ENCODE results near the gene PUS1. TPM values are rescaled to one million over a fixed set of nuclear protein-coding genes. Genes with fewer than 3 reads are reported as not detected.
"Not testable (repeated sequence)": the region's sequence is repeated elsewhere in the genome, so short reads cannot be mapped to it uniquely, and the experiment has no call there.

PUS1 gene
- total and polyA plus RNA-seq, 4 donors = 6.8 to 35.6 (median 29.8) TPM

- H3K9me3 ChIP-seq (ENCODE audit: control insufficient read depth in 4 of 4, insufficient read depth in 3 of 4, low read length in 3 of 4) = peaks cover 0 to 2% (median 0%) of the 10 kb centered on the region in 4 donors
- TF ChIP-seq CTCF (IDR thresholded peaks at IDR 0.05; ENCODE audit: control extremely low read depth, extremely low read depth) = peak; percentile 35
- H3K27me3 ChIP-seq (ENCODE audit: control insufficient read depth in 3 of 3, insufficient read depth in 3 of 3, low read length in 2 of 3) = no peaks in the 10 kb centered on the region
- peaks cover 0 to 2% (median under 1%) of the 10 kb centered on the region in 4 donors for H3K36me3 ChIP-seq (ENCODE audit: control insufficient read depth in 4 of 4, insufficient read depth in 4 of 4, low read length in 4 of 4)
- H3K4me3 ChIP-seq = peak within 1 kb of the TSS; percentile 96
- peaks cover 0 to 9% (median 6%) of the 10 kb centered on the region in 5 donors for H3K4me1 ChIP-seq (ENCODE audit: control insufficient read depth in 5 of 5, insufficient read depth in 5 of 5, low read length in 5 of 5)
- DNase-seq (peak; percentile 93 to 97 (median 94)), ATAC-seq (ENCODE audit: insufficient read depth, low FRiP score) (peak; percentile 100)
- H3K27ac ChIP-seq (ENCODE audit: low read depth in 1 of 2, low read length in 1 of 2) = peak within 1 kb of the TSS; percentile 83 to 87
- 2% methylated on average over 69 to 97 of the region's 97 CpGs for WGBS, 2 donors
- H3K9ac ChIP-seq (ENCODE audit: insufficient read depth in 1 of 2, low read length in 2 of 2) = peak within 1 kb of the TSS in 1 of 2 donors; percentile 63
Measured at GRCh38 chr12:131949431-131950181, 20.5 kb downstream of the PUS1 start, which contains the start of gene EP400. TSS of gene EP400 (plus strand) at chr12:131949942. CDS start at chr12:131960620, 10,678 bp downstream.

GRCh38 chr12:131950182-131950913 is 21.3 kb downstream of the PUS1 start:
- peak in 2 of 3 donors; percentile 17 to 18 for DNase-seq
- Histone ChIP-seq H3K9ac (ENCODE audit: insufficient read depth in 1 of 2, low read length in 2 of 2) (peak overlapping the region in 1 of 2 donors; percentile 63), H3K36me3 (ENCODE audit: control insufficient read depth in 4 of 4, insufficient read depth in 4 of 4, low read length in 4 of 4) (peaks cover 0 to 2% (median 0%) of the 10 kb centered on the region in 4 donors), H3K4me1 (ENCODE audit: control insufficient read depth in 5 of 5, insufficient read depth in 5 of 5, low read length in 5 of 5) (peaks cover 0 to 9% (median 6%) of the 10 kb centered on the region in 5 donors), H3K4me3 (peak overlapping the region; percentile 96), H3K27me3 (ENCODE audit: control insufficient read depth in 3 of 3, insufficient read depth in 3 of 3, low read length in 2 of 3) (no peaks in the 10 kb centered on the region), H3K9me3 (ENCODE audit: control insufficient read depth in 4 of 4, insufficient read depth in 3 of 4, low read length in 3 of 4) (no peaks in the 10 kb centered on the region), H3K27ac (ENCODE audit: low read depth in 1 of 2, low read length in 1 of 2) (peak overlapping the region; percentile 83 to 87)
- 1 to 2% methylated on average over 64 to 79 of the region's 79 CpGs for WGBS, 2 donors
- ATAC-seq (ENCODE audit: insufficient read depth, low FRiP score) = no peak
- no peak for TF ChIP-seq CTCF (IDR thresholded peaks at IDR 0.05; ENCODE audit: control extremely low read depth, extremely low read depth)

GRCh38 chr12:131953810-131954209 is 24.7 kb downstream of the PUS1 start:
- H3K27me3 ChIP-seq (ENCODE audit: control insufficient read depth in 3 of 3, insufficient read depth in 3 of 3, low read length in 2 of 3); H3K9me3 ChIP-seq (ENCODE audit: control insufficient read depth in 4 of 4, insufficient read depth in 3 of 4, low read length in 3 of 4); H3K9ac ChIP-seq (ENCODE audit: insufficient read depth in 1 of 2, low read length in 2 of 2); H3K4me3 ChIP-seq; DNase-seq; ATAC-seq (ENCODE audit: insufficient read depth, low FRiP score); H3K4me1 ChIP-seq (ENCODE audit: control insufficient read depth in 5 of 5, insufficient read depth in 5 of 5, low read length in 5 of 5); H3K27ac ChIP-seq (ENCODE audit: low read depth in 1 of 2, low read length in 1 of 2); H3K36me3 ChIP-seq (ENCODE audit: control insufficient read depth in 4 of 4, insufficient read depth in 4 of 4, low read length in 4 of 4): not testable (repeated sequence)
- 94 to 98% methylated on average over 9 of the region's 9 CpGs for WGBS, 2 donors

- not testable (repeated sequence) for H3K27me3 ChIP-seq (ENCODE audit: control insufficient read depth in 3 of 3, insufficient read depth in 3 of 3, low read length in 2 of 3); H3K4me3 ChIP-seq; H3K9ac ChIP-seq (ENCODE audit: insufficient read depth in 1 of 2, low read length in 2 of 2); H3K9me3 ChIP-seq (ENCODE audit: control insufficient read depth in 4 of 4, insufficient read depth in 3 of 4, low read length in 3 of 4); ATAC-seq (ENCODE audit: insufficient read depth, low FRiP score); H3K27ac ChIP-seq (ENCODE audit: low read depth in 1 of 2, low read length in 1 of 2); H3K36me3 ChIP-seq (ENCODE audit: control insufficient read depth in 4 of 4, insufficient read depth in 4 of 4, low read length in 4 of 4); DNase-seq
- WGBS, 2 donors = 94 to 97% methylated on average over 13 of the region's 13 CpGs
- peaks cover 0 to 12% (median 9%) of the 10 kb centered on the region in 5 donors for H3K4me1 ChIP-seq (ENCODE audit: control insufficient read depth in 5 of 5, insufficient read depth in 5 of 5, low read length in 5 of 5)
Measured at GRCh38 chr12:131954460-131954859, 25.4 kb downstream of the PUS1 start.
